Activated CD4-positive, alpha-beta memory T cell treated with anti-CD3 and anti-CD28 coated beads, Interleukin-2, amount 10 ng/mL, durations not matched to agents 7 days and 5 days (primary cell): ENCODE data around the gene FN3KRP. TPM values are rescaled to one million over a fixed set of nuclear protein-coding genes. Genes with fewer than 3 reads are reported as not detected.

Experiments used
- CTCF ChIA-PET: fragments of 350-600 bp; sonication (Branson Sonifier 250); formaldehyde crosslinking; loops from one replicate; lab custom pipeline; 2021; ENCODE audit warnings: antibody characterized with exemption, inconsistent platforms; lab: Charles Lee
- POLR2A ChIA-PET: fragments of 350-600 bp; sonication (Branson Sonifier 250); formaldehyde crosslinking; loops from one replicate; lab custom pipeline; 2021; ENCODE audit warnings: antibody characterized with exemption; lab: Charles Lee
- DNase-seq: peaks from one replicate; pipeline ENCODE4 v3.0.0-alpha.2; 2020
- H3K27ac Mint-ChIP-seq: one replicate; pipeline ENCODE4 v1.8.0; 2021; ENCODE audit warnings: mild to moderate bottlenecking, mixed read lengths
- H3K27me3 Mint-ChIP-seq: one replicate; pipeline ENCODE4 v1.8.0; 2021; ENCODE audit warnings: mixed read lengths
- H3K36me3 Mint-ChIP-seq: one replicate; pipeline ENCODE4 v1.8.0; 2021; ENCODE audit warnings: low read depth, mixed read lengths
- H3K4me1 Mint-ChIP-seq: one replicate; pipeline ENCODE4 v1.8.0; 2021; ENCODE audit warnings: mixed read lengths
- H3K4me3 Mint-ChIP-seq: one replicate; pipeline ENCODE4 v1.8.0; 2021; ENCODE audit warnings: mild to moderate bottlenecking, mixed read lengths
- H3K9me3 Mint-ChIP-seq: one replicate; pipeline ENCODE4 v1.8.0; 2021; ENCODE audit warnings: mixed read lengths
- total RNA-seq, 2 experiments: library from RNA; stranded (reverse); gene quantifications; one replicate each; pipeline ENCODE4 v1.2.3, GENCODE V29; 2021

Gene FN3KRP
- total RNA-seq, 2 experiments from 2014 or later: 30.4 to 32.1 TPM

DNA sequence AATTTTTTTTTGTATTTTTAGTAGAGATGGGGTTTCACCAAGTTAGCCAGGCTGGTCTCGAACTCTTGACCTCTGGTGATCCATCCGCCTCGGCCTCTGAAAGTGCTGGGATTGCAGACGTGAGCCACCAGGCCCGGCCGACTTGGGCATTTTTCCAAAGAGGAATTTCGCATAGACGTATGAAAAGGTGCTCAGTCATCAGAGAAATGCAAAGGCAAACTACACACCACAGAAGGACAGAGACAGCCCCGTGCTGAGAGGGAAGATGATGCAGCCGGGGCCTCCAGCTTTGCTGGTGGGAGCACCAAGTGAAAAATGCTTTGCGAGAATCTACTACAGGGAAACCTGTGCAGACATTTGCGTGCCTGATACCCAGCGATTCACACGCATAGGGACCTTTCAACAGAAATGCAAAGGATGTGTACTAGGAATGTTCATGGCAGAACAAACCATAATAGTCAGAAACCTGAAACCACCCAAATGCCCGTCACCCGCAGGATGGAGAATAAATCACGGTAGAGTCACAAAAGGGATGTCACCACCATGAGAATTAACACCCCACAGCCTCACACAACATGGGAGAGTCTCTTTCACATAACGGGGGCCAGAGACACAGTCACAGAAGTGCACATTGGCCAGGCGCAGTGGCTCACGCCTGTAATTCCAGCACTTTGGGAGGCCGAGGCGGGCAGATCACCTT is 23.2 kb upstream of the FN3KRP start:
- peaks cover 14% of the 10 kb centered on the region for H3K27me3 Mint-ChIP-seq
- H3K9me3 Mint-ChIP-seq: peaks cover 9% of the 10 kb centered on the region

DNA sequence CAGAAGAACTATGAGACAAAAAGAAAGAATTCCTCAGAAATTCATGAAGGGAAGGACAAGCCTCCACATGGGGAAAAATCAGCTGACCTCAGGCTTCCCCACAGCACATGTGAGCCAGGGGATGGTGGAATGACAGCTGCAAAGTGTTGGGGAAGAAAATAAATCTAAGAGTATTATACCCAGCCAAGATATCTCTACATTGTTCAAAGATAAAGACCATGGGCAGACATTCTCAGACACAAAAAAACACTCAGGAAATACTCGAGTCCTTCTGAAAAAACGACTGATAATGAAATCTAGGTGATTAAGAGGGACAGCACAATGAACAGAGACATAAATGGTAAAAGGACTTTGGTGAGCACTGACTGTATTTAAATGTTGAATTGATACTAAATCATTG is 21.9 kb upstream of the FN3KRP start:
- Mint-ChIP-seq H3K36me3 (peaks cover 6% of the 10 kb centered on the region), H3K4me1 (peaks cover 12% of the 10 kb centered on the region), H3K4me3 (no peak overlapping the region), H3K9me3 (peaks cover 9% of the 10 kb centered on the region), H3K27ac (no peak overlapping the region), H3K27me3 (peaks cover 21% of the 10 kb centered on the region)
- POLR2A ChIA-PET: no interaction called here
- no peak for DNase-seq
- CTCF ChIA-PET: no interaction called here

More for the DNA sequence above, 23.2 kb upstream of the FN3KRP start:
- Mint-ChIP-seq H3K27ac (no peak overlapping the region), H3K36me3 (peaks cover 6% of the 10 kb centered on the region), H3K4me3 (no peak overlapping the region), H3K4me1 (peaks cover 5% of the 10 kb centered on the region)
- DNase-seq: no peak
- POLR2A ChIA-PET: no interaction called here
- CTCF ChIA-PET: no interaction called here

DNA sequence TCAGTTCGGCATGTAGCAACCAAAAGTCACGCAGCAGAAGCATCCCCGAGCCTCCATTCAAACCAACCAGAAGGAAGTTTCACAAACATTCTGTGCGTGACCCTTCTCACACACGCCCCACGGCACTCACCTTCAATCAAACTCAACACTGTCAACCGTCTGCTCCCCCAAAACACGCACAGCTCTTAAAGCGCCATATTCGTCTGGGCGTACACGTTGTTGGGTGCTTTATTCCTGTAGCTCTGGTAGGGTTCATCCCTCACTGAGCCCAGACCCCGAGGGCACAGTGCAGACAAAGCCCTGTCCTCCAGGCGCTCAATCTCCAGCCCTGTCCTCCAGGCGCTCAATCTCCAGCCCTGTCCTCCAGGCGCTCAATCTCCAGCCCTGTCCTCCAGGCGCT is 20.2 kb upstream of the FN3KRP start:
- CTCF ChIA-PET: no interaction called here
- H3K9me3 Mint-ChIP-seq: peaks cover 9% of the 10 kb centered on the region
- no peak overlapping the region for H3K27ac Mint-ChIP-seq

DNA sequence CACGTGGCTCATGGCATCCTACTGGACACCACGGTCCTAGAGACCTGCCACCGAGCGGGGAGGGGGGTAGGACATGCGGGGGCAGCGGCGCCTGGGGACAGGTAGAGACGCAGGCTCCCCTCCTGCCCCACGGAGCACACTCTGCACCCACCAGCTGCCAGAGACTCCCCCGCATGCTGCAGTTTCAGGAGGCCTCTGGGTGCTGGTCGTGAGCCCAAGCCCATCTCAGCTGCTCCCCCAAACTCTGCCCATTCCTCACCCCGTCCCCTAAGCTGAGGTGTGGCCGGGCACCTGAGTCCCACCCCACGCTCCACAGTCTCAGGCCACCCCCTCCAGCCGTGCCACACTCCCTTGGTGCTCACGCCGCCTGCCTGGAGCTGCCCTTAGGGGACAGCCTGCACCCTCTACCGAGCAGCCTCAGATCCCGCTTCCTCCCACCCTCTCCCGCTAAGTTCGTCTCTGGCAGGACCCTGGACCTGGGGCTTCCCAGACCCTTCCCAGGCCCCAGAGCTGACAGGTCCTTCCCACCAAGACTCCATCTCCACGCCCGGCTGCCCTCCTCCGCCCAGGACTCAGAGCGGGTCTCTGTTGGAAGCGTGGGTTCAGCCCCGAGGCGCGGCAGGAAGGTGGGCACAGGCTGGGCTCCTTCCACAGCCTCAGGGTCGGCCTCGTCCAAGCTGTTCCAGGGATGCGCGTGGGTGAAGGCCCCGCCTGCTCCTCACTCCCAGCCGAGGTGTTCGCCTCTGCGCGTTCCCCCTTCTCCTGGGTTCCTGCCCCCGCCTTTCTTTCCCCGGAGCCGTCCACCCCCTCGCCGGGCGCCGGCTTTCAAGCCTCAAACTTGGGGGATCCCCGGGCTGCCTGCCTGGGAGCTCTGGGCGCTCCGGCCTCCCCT is 19.3 kb upstream of the FN3KRP start:
- peaks cover 9% of the 10 kb centered on the region for H3K9me3 Mint-ChIP-seq
- H3K27ac Mint-ChIP-seq: no peak overlapping the region
- peak overlapping the region; percentile 30 for H3K4me3 Mint-ChIP-seq
- H3K27me3 Mint-ChIP-seq: peaks cover 21% of the 10 kb centered on the region
- H3K4me1 Mint-ChIP-seq: peaks cover 12% of the 10 kb centered on the region
- no peak for DNase-seq
- ChIA-PET CTCF (no interaction called here), POLR2A (interaction anchor here (1.0 to 2.2 kb wide), 2 partner anchors 19 to 105 kb away, joined by 4 to 11 read pairs; partner anchors contain the start of gene FN3KRP)
- H3K36me3 Mint-ChIP-seq: peaks cover 6% of the 10 kb centered on the region

More for the DNA sequence above, 20.2 kb upstream of the FN3KRP start:
- Mint-ChIP-seq H3K4me1 (peaks cover 12% of the 10 kb centered on the region), H3K4me3 (no peak overlapping the region), H3K27me3 (peaks cover 21% of the 10 kb centered on the region), H3K36me3 (peaks cover 6% of the 10 kb centered on the region)
- POLR2A ChIA-PET: interaction anchor here (1.0 to 2.2 kb wide), 2 partner anchors 20 to 105 kb away, joined by 4 to 11 read pairs; partner anchors contain the start of gene FN3KRP
- no peak for DNase-seq

DNA sequence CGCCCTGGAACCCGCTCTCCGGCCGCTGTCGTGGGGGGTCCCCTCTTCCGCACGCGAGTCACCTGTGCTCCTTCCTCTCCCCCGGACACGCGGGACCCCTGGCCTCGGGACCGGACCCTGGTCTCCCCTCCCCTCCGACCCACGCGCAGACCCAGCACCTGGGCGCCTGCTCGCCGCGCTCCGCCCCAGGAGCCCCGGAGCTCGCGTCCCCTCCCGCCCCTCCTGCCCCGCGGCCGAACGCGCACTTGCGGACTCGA is 18.8 kb upstream of the FN3KRP start:
- peaks cover 9% of the 10 kb centered on the region for H3K9me3 Mint-ChIP-seq
- peaks cover 21% of the 10 kb centered on the region for H3K27me3 Mint-ChIP-seq
- peaks cover 6% of the 10 kb centered on the region for H3K36me3 Mint-ChIP-seq
- CTCF ChIA-PET: no interaction called here
- POLR2A ChIA-PET: interaction anchor here (2.2 kb wide), 1 partner anchor 19 kb away, joined by 11 read pairs; the partner anchor contains the start of gene FN3KRP
- DNase-seq: no peak
- peaks cover 12% of the 10 kb centered on the region for H3K4me1 Mint-ChIP-seq
- H3K27ac Mint-ChIP-seq: no peak overlapping the region
- no peak overlapping the region for H3K4me3 Mint-ChIP-seq

DNA sequence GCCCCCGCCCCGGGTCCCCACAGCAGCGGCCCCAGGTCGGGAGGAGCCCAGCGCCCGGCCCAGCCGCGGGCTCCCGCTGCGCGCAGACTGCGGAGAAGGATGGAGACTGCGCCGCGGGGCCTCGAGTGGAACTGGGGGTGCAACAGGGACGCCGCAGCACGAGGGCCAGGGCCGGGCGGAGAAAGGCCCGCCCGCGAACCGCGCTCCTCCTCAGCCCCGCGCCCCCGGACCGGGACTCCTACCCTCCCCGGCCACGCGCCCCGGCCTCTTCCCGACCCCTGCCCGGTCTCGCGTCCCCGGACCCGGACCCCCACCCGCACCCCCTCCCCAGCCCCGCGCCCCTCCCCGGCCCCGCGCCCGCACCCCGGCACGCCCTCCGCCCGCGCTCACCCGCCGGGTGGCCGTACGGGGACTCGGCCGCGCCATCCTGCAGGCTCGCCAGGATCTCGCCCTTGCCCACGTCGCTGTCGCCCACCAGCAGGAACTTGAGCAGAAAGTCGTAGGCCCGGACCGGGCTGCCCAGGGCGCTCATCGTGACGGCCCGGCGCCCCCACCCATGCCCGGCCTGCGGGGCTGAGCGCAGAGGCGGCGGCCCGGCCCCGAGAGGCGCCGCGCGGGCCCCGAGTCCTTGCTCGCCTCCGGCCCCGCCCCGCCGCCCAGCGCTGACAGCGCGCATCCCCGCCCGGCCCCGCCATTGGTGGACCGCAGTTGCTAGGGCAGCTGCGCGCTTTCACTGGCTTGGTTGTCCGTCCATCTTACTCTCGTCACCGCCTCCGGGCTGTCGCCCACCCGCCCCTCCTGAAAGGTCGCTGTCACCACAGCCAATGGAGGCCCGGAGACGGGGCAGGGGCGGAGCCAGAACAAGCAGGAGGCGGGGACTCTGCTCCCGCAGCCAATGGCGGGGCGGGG is 18.2 kb upstream of the FN3KRP start, which contains the start of gene RAB40B:
Gene RAB40B (minus strand): TSS at position 634 of the 909 bp plus-strand sequence. CDS start 102 bp downstream, at position 532.
- Mint-ChIP-seq H3K4me3 (peak within 1 kb of the TSS; percentile 75), H3K27ac (no peak within 1 kb of the TSS), H3K4me1 (peaks cover 12% of the 10 kb centered on the region), H3K9me3 (peaks cover 9% of the 10 kb centered on the region), H3K36me3 (peaks cover 6% of the 10 kb centered on the region), H3K27me3 (peaks cover 21% of the 10 kb centered on the region)
- DNase-seq: peak; percentile 98
- ChIA-PET CTCF (interaction anchor here (0.6 kb wide), 1 partner anchor 744 kb away, joined by 3 read pairs; no protein-coding TSS in a partner anchor), POLR2A (interaction anchor here (2.2 kb wide), 1 partner anchor 18 kb away, joined by 11 read pairs; the partner anchor contains the start of gene FN3KRP)

DNA sequence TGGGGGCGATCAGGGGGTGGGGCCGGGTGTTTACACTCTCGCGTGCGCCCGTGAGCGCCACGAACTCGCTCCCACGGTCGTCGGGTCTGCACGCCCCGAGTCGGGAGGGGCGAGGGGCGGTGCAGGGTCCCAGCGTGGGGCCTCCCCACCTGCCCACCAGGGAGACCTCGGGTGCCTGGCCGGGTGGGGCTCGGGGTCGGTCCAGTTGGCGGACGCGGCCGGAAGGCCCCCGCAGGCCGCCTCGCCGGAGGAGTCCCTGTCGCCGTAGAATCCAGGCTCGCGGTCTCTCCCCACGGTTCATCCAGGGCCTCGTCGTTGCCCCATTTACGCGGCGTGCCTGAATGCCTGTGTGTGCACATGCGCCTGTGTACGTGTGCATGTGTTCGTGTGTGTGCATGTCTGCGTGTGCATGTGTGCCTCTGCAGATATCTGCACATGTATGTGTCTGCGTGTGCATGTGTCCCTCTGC is 17.5 kb upstream of the FN3KRP start:
- peaks cover 7% of the 10 kb centered on the region for H3K9me3 Mint-ChIP-seq
- ChIA-PET POLR2A (interaction anchor here (1.0 kb wide), 1 partner anchor 18 kb away, joined by 3 read pairs; no protein-coding TSS in a partner anchor), CTCF (interaction anchor here (0.6 kb wide), 1 partner anchor 745 kb away, joined by 3 read pairs; no protein-coding TSS in a partner anchor)
- H3K4me3 Mint-ChIP-seq: peak overlapping the region; percentile 73
- peaks cover 12% of the 10 kb centered on the region for H3K4me1 Mint-ChIP-seq
- no peak overlapping the region for H3K27ac Mint-ChIP-seq
- no peak for DNase-seq
- H3K36me3 Mint-ChIP-seq: peaks cover 6% of the 10 kb centered on the region
- H3K27me3 Mint-ChIP-seq: peaks cover 21% of the 10 kb centered on the region

DNA sequence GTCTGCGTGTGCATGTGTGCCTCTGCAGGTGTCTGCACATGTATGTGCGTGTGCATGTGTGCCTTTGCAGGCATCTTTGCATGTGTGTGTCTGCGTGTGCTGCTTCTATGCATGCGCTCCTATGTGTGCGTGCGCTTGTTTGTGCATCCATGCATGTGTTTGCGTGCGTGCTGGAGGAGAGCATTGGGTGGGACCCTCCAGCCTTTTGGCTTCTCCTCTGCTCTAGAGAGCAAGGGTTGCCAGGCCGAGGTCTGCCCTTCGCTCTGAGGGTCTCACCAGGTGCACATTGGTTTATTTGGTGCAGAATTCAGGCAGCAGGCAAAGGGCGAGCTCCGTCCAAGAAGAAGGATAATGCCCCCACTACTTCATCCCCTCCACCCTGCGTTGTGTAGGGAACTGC is 17.0 kb upstream of the FN3KRP start:
- Mint-ChIP-seq H3K27me3 (peaks cover 21% of the 10 kb centered on the region), H3K9me3 (peaks cover 4% of the 10 kb centered on the region), H3K4me1 (peaks cover 12% of the 10 kb centered on the region), H3K4me3 (peak overlapping the region; percentile 73), H3K27ac (no peak overlapping the region), H3K36me3 (peaks cover 5% of the 10 kb centered on the region)
- ChIA-PET POLR2A (interaction anchor here (1.0 kb wide), 1 partner anchor 18 kb away, joined by 3 read pairs; no protein-coding TSS in a partner anchor), CTCF (no interaction called here)
- no peak for DNase-seq

DNA sequence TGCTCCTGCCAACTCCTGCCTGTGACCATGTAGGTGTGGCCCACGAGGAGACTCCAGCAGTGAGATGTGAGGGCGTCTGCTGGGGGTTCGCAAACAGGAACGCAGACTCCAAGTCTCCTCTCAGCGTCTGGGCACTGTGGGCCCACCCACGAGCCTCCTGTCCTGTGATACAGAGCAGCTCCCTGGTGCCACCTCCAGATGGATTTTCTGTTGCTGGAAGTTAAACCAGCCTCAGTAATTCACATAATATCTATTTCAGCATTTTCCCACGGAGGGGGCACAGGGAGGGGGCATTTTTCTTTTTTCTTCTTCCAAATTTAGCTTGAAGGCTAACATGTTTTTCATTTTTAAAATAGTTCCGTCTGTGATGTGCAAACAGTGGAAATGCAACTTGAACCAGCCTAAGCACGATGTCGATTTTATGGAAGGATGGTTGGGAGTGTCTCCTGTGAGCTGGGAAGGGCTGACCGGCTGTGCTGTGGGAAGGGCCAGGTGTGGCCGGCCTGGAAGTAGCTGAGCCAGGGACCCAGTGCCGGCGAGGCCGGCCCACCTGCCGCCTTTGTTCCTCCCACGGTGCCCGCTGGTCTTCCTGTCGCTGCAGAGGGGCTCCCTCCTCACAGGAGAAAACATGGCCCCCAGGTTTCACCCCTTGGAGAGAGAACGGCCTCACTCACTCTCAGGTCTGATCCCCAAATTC is 14.1 kb upstream of the FN3KRP start:
- Mint-ChIP-seq H3K27ac (no peak overlapping the region), H3K9me3 (no peaks in the 10 kb centered on the region), H3K4me3 (no peak overlapping the region), H3K4me1 (peaks cover 7% of the 10 kb centered on the region), H3K36me3 (no peaks in the 10 kb centered on the region), H3K27me3 (peaks cover 7% of the 10 kb centered on the region)
- ChIA-PET POLR2A (no interaction called here), CTCF (no interaction called here)
- DNase-seq: no peak

DNA sequence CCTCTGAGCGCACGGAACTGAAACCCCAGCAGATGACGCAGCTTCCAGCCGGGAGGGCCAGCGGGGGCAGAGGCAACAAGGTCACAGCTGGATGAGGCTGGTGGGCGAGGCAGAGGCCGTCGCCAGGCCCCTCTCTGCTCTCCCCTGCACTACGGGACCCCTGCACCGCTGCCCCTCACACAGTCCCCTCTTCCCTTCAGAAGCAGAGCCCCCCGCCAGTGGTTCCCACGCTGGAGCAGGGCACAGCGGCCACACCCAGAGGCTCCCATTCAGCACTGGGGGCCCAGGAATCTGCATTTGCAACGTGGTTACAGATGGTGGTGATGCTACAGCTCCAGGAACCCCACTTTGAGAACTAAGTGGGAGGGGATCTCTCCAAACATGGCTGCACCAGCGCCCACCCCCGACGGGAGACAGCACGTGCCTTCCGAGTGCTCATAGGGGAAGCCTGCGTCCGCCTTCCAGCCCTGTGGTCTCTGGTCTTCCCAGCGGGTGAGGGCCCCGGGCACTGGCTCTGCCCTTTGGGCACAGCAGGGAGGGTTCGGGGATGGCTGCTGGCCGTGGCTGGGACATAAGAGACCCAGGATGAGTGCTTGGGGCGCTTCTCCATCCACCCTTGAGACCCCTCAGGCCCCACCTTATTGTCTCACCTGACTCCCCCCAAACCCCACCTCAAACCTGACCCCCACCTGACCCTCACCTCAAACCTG is 13.3 kb upstream of the FN3KRP start:
- Mint-ChIP-seq H3K27ac (no peak overlapping the region), H3K4me1 (peaks cover 11% of the 10 kb centered on the region), H3K4me3 (no peak overlapping the region), H3K9me3 (no peaks in the 10 kb centered on the region), H3K36me3 (no peaks in the 10 kb centered on the region), H3K27me3 (peaks cover 7% of the 10 kb centered on the region)
- no peak for DNase-seq
- ChIA-PET CTCF (no interaction called here), POLR2A (no interaction called here)
